Small intestine (tissue), 7 donors: Measurements from ENCODE around the gene PCNX1. TPM values are rescaled to one million over a fixed set of nuclear protein-coding genes. Genes with fewer than 3 reads are reported as not detected.

Source experiments
- DNase-seq, 2 donors: peaks; one replicate each; pipeline versions ENCODE4 v3.0.0 to v3.0.0-alpha.2; 2013
- FAIRE-seq: peaks from 2 replicates; lab custom pipeline; 2012; peaks lifted over from hg19 to GRCh38; lab: Jason Lieb, UNC
- H3K27ac ChIP-seq, 3 donors: one replicate each; pipeline ENCODE4 v1.5.1; 2013; ENCODE audit warnings: low read length in 2 of 3, mild to moderate bottlenecking in 2 of 3, control low read depth in 1 of 3, inconsistent platforms in 1 of 3, low read depth in 1 of 3, moderate library complexity in 1 of 3
- H3K27me3 ChIP-seq, 3 donors: one replicate each; pipeline ENCODE4 v1.6.1; 2013; ENCODE audit warnings: low read length in 3 of 3, inconsistent platforms in 1 of 3; ENCODE audit not compliant: control insufficient read depth in 3 of 3, insufficient read depth in 3 of 3
- H3K36me3 ChIP-seq, 3 donors: one replicate each; pipeline ENCODE4 v1.6.1; 2013; ENCODE audit warnings: low read length in 3 of 3, inconsistent platforms in 1 of 3, low read depth in 1 of 3, mild to moderate bottlenecking in 1 of 3, moderate library complexity in 1 of 3; ENCODE audit not compliant: control insufficient read depth in 3 of 3, insufficient read depth in 2 of 3
- H3K4me1 ChIP-seq, 3 donors: one replicate each; pipeline ENCODE4 v1.6.1; 2013; ENCODE audit warnings: low read length in 2 of 3, inconsistent platforms in 1 of 3, low read depth in 1 of 3, mild to moderate bottlenecking in 1 of 3, moderate library complexity in 1 of 3; ENCODE audit not compliant: control insufficient read depth in 3 of 3, insufficient read depth in 2 of 3
- H3K4me3 ChIP-seq, 3 donors: one replicate each; pipeline ENCODE4 v1.5.1; 2013; ENCODE audit warnings: low read length in 3 of 3, control low read depth in 1 of 3, inconsistent platforms in 1 of 3, low read depth in 1 of 3, mild to moderate bottlenecking in 1 of 3, moderate library complexity in 1 of 3
- H3K9me3 ChIP-seq, 2 donors: one replicate each; pipeline ENCODE4 v1.6.1; 2013; ENCODE audit warnings: low read depth in 1 of 2, low read length in 1 of 2; ENCODE audit not compliant: control insufficient read depth in 2 of 2, insufficient read depth in 1 of 2
- WGBS, 3 donors: extraction: QIAGEN DNeasy Blood & Tissue Kit; methylation state at CpG; one replicate each; pipeline ENCODE4 v1.1.7; 2013; 5-methylcytosine and 5-hydroxymethylcytosine counted together
- polyA plus RNA-seq, 4 donors: library from polyadenylated mRNA; stranded (reverse) in 3 of 4; unstranded in 1 of 4; fragments of 200-250 nt in 3 of 4; fragments of 120-200 nt in 1 of 4; gene quantifications; one replicate each; pipeline versions ENCODE4 v1.2.1 to v1.2.3, GENCODE V29; 2013
- donor health status: healthy with polysubstance abuse.
- donor health status: control.
- donor health status: control.
- donor health status: Bipolar disorder and iron deficiency.
- donor health status: healthy.

Gene PCNX1
- polyA plus RNA-seq, 4 donors, result 4.7 to 49.4 (median 6.5) TPM

- no peak overlapping the region for H3K4me3 ChIP-seq
- no peak for FAIRE-seq
- 85 to 92% (median 90%) methylated on average over 3 of the region's 3 CpGs for WGBS, 3 donors
- no peaks in the 10 kb centered on the region for H3K27me3 ChIP-seq
- DNase-seq, result no peak
- peaks cover 2 to 11% (median 5%) of the 10 kb centered on the region in 3 donors for H3K36me3 ChIP-seq
- H3K9me3 ChIP-seq, result no peaks in the 10 kb centered on the region
- no peaks in the 10 kb centered on the region for H3K4me1 ChIP-seq
- H3K27ac ChIP-seq, result no peak overlapping the region
These were observed 57.2 kb downstream of the PCNX1 start for GRCh38 chr14:70964492-70964891.

DNA sequence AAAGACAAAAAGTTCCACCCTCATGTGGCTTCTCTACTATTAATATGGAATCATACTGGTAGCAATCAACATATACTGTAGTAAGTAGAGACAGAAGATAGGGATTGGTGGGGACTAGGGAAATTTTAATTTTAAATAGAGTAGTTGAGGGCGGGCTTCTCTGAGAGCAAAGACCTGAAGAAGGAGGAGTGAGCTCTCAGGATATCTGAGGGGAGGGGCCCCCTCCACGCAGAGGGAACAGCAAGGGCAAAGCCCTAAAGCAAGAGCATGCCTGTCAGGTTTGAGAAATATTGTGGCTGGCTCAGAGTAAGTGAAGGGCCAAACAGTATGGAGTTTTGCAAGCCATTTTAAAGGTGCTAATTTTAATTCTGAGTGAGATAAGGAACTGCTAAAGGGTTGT lies 64.3 kb downstream of the PCNX1 start:
- Histone ChIP-seq H3K27me3 (no peaks in the 10 kb centered on the region), H3K9me3 (no peaks in the 10 kb centered on the region), H3K4me1 (no peaks in the 10 kb centered on the region), H3K4me3 (no peak overlapping the region), H3K36me3 (peaks cover 0 to 11% (median 4%) of the 10 kb centered on the region in 3 donors), H3K27ac (no peak overlapping the region)
- WGBS, 3 donors, result 61 to 64% (median 63%) methylated on average over 2 of the region's 2 CpGs
- FAIRE-seq (no peak), DNase-seq (peak in 1 of 2 donors; percentile 6)

GRCh38 chr14:70972107-70972976 lies 65.1 kb downstream of the PCNX1 start:
- peaks cover 0 to 17% (median 8%) of the 10 kb centered on the region in 3 donors for H3K36me3 ChIP-seq
- 56 to 62% (median 58%) methylated on average over 6 of the region's 6 CpGs for WGBS, 3 donors
- H3K4me3 ChIP-seq, result no peak overlapping the region
- no peaks in the 10 kb centered on the region for H3K27me3 ChIP-seq
- no peak overlapping the region for H3K27ac ChIP-seq
- DNase-seq, result peak; percentile 89 to 91
- no peaks in the 10 kb centered on the region for H3K4me1 ChIP-seq
- no peaks in the 10 kb centered on the region for H3K9me3 ChIP-seq
- no peak for FAIRE-seq

DNA sequence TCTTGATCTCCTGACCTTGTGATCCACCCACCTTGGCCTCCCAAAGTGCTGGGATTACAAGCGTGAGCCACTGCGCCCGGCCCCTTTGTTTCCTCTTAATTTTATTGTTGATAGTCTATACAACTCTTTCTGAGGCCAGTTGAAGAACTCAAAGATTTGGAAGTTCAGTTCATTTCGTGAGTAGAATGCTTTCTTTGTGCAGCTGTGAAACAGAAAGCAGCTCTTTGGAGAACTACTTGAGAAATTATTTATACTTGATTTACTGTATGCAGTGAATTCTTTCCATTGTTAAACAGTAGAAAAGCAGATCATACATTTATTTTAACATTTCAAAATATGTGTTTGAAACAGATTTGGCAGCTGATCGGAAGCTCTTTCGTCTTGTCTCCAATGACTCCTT lies 69.3 kb downstream of the PCNX1 start:
- WGBS, 3 donors, result 83 to 92% (median 91%) methylated on average over 6 of the region's 6 CpGs
- no peak for FAIRE-seq

GRCh38 chr14:70981000-70981952 lies 74.0 kb downstream of the PCNX1 start:
- peaks cover 2 to 16% (median 12%) of the 10 kb centered on the region in 3 donors for H3K36me3 ChIP-seq
- H3K4me3 ChIP-seq, result no peak overlapping the region
- H3K4me1 ChIP-seq, result no peaks in the 10 kb centered on the region
- no peak overlapping the region for H3K27ac ChIP-seq
- FAIRE-seq, result no peak
- no peak for DNase-seq
- WGBS, 3 donors, result 49 to 74% (median 53%) methylated on average over 6 of the region's 6 CpGs
- no peaks in the 10 kb centered on the region for H3K9me3 ChIP-seq
- H3K27me3 ChIP-seq, result no peaks in the 10 kb centered on the region

More for the DNA sequence above, 69.3 kb downstream of the PCNX1 start:
- Histone ChIP-seq H3K27me3 (no peaks in the 10 kb centered on the region), H3K4me3 (no peak overlapping the region), H3K4me1 (no peaks in the 10 kb centered on the region), H3K36me3 (peaks cover 2 to 16% (median 14%) of the 10 kb centered on the region in 3 donors), H3K9me3 (no peaks in the 10 kb centered on the region), H3K27ac (no peak overlapping the region)
- DNase-seq, result no peak

GRCh38 chr14:70982200-70982599 lies 74.9 kb downstream of the PCNX1 start:
- 71 to 80% (median 79%) methylated on average over 1 of the region's 1 CpG for WGBS, 3 donors
- no peak for FAIRE-seq

DNA sequence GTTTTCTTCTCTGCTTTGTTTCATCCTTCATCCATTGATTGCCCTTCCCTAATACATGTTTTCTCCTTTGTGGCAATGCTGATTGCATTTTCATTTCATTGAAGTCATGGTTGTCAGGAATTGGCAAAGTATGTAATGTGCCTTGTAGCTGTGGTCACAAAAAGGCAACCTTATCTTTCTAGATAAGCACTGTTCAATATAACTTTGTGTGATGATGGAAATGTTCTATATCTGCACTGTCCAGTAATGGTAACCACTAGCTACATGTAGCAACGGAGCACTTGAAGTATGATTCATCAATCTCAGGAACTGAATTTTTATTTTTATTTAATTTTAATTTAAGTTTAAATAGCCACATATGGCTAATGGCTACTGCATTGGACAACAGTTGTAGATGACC lies 79.8 kb downstream of the PCNX1 start:
- FAIRE-seq (no peak), DNase-seq (no peak)
- Histone ChIP-seq H3K4me1 (no peaks in the 10 kb centered on the region), H3K4me3 (no peak overlapping the region), H3K27me3 (no peaks in the 10 kb centered on the region), H3K9me3 (no peaks in the 10 kb centered on the region), H3K36me3 (peaks cover 0 to 6% (median 0%) of the 10 kb centered on the region in 3 donors), H3K27ac (no peak overlapping the region)
- WGBS, 3 donors, result 54 to 70% (median 61%) methylated on average over 1 of the region's 1 CpG

More at GRCh38 chr14:70982200-70982599, 74.9 kb downstream of the PCNX1 start:
- no peaks in the 10 kb centered on the region for H3K4me1 ChIP-seq
- no peaks in the 10 kb centered on the region for H3K9me3 ChIP-seq
- no peak for DNase-seq
- H3K36me3 ChIP-seq, result peaks cover 2 to 12% (median 9%) of the 10 kb centered on the region in 3 donors
- H3K27me3 ChIP-seq, result no peaks in the 10 kb centered on the region
- no peak overlapping the region for H3K4me3 ChIP-seq
- H3K27ac ChIP-seq, result no peak overlapping the region

DNA sequence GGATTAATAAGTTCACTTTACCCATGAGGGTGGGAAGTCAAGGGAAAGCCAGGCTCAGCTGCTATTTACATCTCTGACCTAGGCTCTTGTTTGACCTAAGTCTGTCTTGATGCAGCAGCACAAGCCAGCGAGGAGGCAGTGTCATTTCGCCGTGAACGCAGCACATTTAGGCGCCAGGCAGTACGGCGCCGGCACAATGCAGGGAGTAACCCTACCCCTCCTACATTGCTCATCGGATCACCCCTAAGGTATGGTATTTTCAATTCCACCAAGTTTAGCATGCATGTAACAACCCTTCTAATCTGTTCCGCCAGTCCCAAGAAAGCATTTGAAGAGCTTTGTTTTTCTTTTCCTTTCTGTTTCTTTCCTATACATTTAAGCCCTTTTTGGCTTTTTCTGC lies 81.2 kb downstream of the PCNX1 start:
- Histone ChIP-seq H3K9me3 (no peaks in the 10 kb centered on the region), H3K27ac (peak overlapping the region in 1 of 3 donors; percentile 0), H3K36me3 (peaks cover 0 to 6% (median 0%) of the 10 kb centered on the region in 3 donors), H3K27me3 (no peaks in the 10 kb centered on the region), H3K4me1 (no peaks in the 10 kb centered on the region), H3K4me3 (no peak overlapping the region)
- DNase-seq (no peak), FAIRE-seq (no peak)
- 93 to 99% (median 93%) methylated on average over 10 of the region's 10 CpGs for WGBS, 3 donors
